ENCODE data around the gene SLTM.

DNA sequence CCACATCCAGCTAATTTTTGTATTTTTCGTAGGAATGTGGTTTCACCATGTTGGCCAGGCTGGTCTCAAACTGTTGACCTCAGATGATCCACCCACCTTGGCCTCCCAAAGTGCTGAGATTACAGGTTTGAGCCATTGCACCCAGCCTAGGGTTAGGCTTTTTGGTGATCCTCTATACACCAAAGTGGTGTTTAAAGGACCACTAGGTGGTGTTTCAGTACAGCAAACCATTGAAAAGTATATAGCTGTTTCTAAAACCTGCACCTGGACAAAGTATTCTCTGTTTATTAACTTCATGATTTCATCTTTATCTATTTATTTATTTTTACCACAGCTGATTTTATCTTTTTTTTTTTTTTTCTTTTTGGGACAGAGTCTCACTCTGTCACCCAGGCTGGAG is 94.0 kb downstream of the SLTM start:
- peak; percentile 43; the same call in 1 of the 2 replicates for TF ChIP-seq CTCF (conservative IDR thresholded peaks at IDR 0.05)
- no peak for TF ChIP-seq EZH2 (IDR thresholded peaks at IDR 0.05; ENCODE audit: low read depth)
